Panc1 (cell line): ENCODE results near the gene FMOD. TPM values are rescaled to one million over a fixed set of nuclear protein-coding genes. Genes with fewer than 3 reads are reported as not detected.

Experiments used
- ATAC-seq: fragments of 200-7000 bp; cut with Tn5 transposase; 2 replicates; pipeline ENCODE4 v1.9.1; 2020; ENCODE audit warnings: mild to moderate bottlenecking, moderate library complexity
- BruUV-seq: library from RNA; stranded (reverse); fragments of 400-500 nt; replicated peaks from 2 replicates; lab custom pipeline; 2021; lab: Mats Ljungman, UMichigan
- CTCF ChIA-PET: fragments of 300-600 bp; sonication (Branson Sonifier 250); formaldehyde crosslinking; loops from one replicate; lab custom pipeline; 2022; ENCODE audit warnings: antibody characterized with exemption; lab: Charles Lee
- POLR2A ChIA-PET: fragments of 300-600 bp; sonication (Branson Sonifier 250); formaldehyde crosslinking; loops from one replicate; lab custom pipeline; 2022; ENCODE audit warnings: antibody characterized with exemption; lab: Charles Lee
- DNase-seq: peaks from one replicate; pipeline ENCODE4 v3.0.0-alpha.2; 2010; ENCODE audit warnings: low read depth, low spot score
- H3K27ac ChIP-seq: 2 replicates; pipeline ENCODE4 v1.5.1; 2011; ENCODE audit warnings: mild to moderate bottlenecking, low read length, inconsistent platforms
- H3K27me3 ChIP-seq: fragments of 200-500 bp; sonication (Bioruptor generic); 2 replicates; pipeline ENCODE4 v1.6.0; 2014; ENCODE audit warnings: low read length, inconsistent platforms; ENCODE audit not compliant: control insufficient read depth, insufficient read depth
- H3K36me3 ChIP-seq: fragments of 200-500 bp; sonication (Bioruptor generic); 2 replicates; pipeline ENCODE4 v1.5.1; 2014; ENCODE audit warnings: inconsistent platforms, mild to moderate bottlenecking, low read length, moderate library complexity; ENCODE audit not compliant: control insufficient read depth, insufficient read depth
- H3K4me1 ChIP-seq: 2 replicates; pipeline ENCODE4 v1.5.1; 2011; ENCODE audit warnings: inconsistent platforms, mild to moderate bottlenecking, low read length, moderate library complexity; ENCODE audit not compliant: control insufficient read depth, insufficient read depth
- H3K4me3 ChIP-seq, 2 experiments: 2 replicates each; pipeline ENCODE4 v1.5.1; 2011 to 2012; ENCODE audit warnings: low read depth in 2 of 2, low read length in 2 of 2, mild to moderate bottlenecking in 2 of 2, inconsistent platforms in 1 of 2, moderate library complexity in 1 of 2
- H3K9me3 ChIP-seq: fragments of 200-500 bp; sonication (Bioruptor generic); 2 replicates; pipeline ENCODE4 v1.5.1; 2014; ENCODE audit warnings: low read depth, mild to moderate bottlenecking, inconsistent platforms, low read length, moderate library complexity; ENCODE audit not compliant: control insufficient read depth, insufficient read depth
- POLR2AphosphoS5 ChIP-seq: IDR thresholded peaks from 2 replicates; pipeline ENCODE4 v1.6.1; 2012; ENCODE audit warnings: mild to moderate bottlenecking, low read depth, low read length, moderate library complexity
- SIN3A ChIP-seq: IDR thresholded peaks from 2 replicates; pipeline ENCODE4 v1.6.1; 2012; ENCODE audit warnings: low read depth, mild to moderate bottlenecking, low read length, moderate library complexity, borderline replicate concordance; ENCODE audit not compliant: insufficient read depth
- TCF7L2 ChIP-seq: IDR thresholded peaks from 2 replicates; pipeline ENCODE4 v1.6.1; 2011; ENCODE audit warnings: mild to moderate bottlenecking, low read depth, low read length, inconsistent platforms
- in situ Hi-C: cut with HindIII; loops from 2 replicates; pipeline ENCODE4 v1.10.0; 2016; ENCODE audit warnings: low sequenced_read_pairs, low pct_unique_long_range_greater_than_20kb
- intact Hi-C: fragments of 100-400 bp; cut with micrococcal nuclease; formaldehyde crosslinking; loops from one replicate; pipeline ENCODE4 v1.10.0; 2022; ENCODE audit not compliant: unreplicated experiment
- total RNA-seq: library from RNA; stranded (reverse); gene quantifications from one replicate; pipeline ENCODE4 v1.2.1, GENCODE V29; 2021; ENCODE audit not compliant: unreplicated experiment
- TF ChIP-seq, protein P1 (sequence below): fragments of 450-650 bp; IDR thresholded peaks from 2 replicates; pipeline ENCODE4 v1.5.1; 2017; ENCODE audit warnings: mild to moderate bottlenecking
- TF ChIP-seq, protein P2 (sequence below), 2 experiments: IDR thresholded peaks; 2 replicates each; pipeline ENCODE4 v1.6.1; 2011 to 2012; ENCODE audit warnings: low read depth in 2 of 2, control low read depth in 1 of 2, low read length in 1 of 2, mild to moderate bottlenecking in 1 of 2, moderate library complexity in 1 of 2; ENCODE audit not compliant: insufficient read depth in 1 of 2

The FMOD gene
- total RNA-seq, 1 experiment from 2014 or later, result not detected

GRCh38 chr1:203395751-203396150, 44.8 kb upstream of the FMOD start:
- Histone ChIP-seq H3K27me3 (0 out of 2 replicates have a peak, but pooled peaks cover 10% of the 10 kb centered on the region), H3K4me3 (no peak overlapping the region), H3K36me3 (no peaks in the 10 kb centered on the region; the same call in 1 of the 2 replicates), H3K4me1 (no peaks in the 10 kb centered on the region), H3K9me3 (peaks cover 7% of the 10 kb centered on the region), H3K27ac (no peak overlapping the region)
- in situ Hi-C loops (no loop called here), intact Hi-C loops (no loop called here)
- no peak for ATAC-seq
- POLR2A ChIA-PET, result interaction anchor here (0.6 kb wide), 1 partner anchor 644 kb away, joined by 3 read pairs; no protein-coding TSS in a partner anchor
- CTCF ChIA-PET, result no interaction called here
- no peak for DNase-seq
- no TSS peak for BruUV-seq
- TF ChIP-seq, protein P1, sequence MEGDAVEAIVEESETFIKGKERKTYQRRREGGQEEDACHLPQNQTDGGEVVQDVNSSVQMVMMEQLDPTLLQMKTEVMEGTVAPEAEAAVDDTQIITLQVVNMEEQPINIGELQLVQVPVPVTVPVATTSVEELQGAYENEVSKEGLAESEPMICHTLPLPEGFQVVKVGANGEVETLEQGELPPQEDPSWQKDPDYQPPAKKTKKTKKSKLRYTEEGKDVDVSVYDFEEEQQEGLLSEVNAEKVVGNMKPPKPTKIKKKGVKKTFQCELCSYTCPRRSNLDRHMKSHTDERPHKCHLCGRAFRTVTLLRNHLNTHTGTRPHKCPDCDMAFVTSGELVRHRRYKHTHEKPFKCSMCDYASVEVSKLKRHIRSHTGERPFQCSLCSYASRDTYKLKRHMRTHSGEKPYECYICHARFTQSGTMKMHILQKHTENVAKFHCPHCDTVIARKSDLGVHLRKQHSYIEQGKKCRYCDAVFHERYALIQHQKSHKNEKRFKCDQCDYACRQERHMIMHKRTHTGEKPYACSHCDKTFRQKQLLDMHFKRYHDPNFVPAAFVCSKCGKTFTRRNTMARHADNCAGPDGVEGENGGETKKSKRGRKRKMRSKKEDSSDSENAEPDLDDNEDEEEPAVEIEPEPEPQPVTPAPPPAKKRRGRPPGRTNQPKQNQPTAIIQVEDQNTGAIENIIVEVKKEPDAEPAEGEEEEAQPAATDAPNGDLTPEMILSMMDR, result no peak
- TF ChIP-seq, protein P2, sequence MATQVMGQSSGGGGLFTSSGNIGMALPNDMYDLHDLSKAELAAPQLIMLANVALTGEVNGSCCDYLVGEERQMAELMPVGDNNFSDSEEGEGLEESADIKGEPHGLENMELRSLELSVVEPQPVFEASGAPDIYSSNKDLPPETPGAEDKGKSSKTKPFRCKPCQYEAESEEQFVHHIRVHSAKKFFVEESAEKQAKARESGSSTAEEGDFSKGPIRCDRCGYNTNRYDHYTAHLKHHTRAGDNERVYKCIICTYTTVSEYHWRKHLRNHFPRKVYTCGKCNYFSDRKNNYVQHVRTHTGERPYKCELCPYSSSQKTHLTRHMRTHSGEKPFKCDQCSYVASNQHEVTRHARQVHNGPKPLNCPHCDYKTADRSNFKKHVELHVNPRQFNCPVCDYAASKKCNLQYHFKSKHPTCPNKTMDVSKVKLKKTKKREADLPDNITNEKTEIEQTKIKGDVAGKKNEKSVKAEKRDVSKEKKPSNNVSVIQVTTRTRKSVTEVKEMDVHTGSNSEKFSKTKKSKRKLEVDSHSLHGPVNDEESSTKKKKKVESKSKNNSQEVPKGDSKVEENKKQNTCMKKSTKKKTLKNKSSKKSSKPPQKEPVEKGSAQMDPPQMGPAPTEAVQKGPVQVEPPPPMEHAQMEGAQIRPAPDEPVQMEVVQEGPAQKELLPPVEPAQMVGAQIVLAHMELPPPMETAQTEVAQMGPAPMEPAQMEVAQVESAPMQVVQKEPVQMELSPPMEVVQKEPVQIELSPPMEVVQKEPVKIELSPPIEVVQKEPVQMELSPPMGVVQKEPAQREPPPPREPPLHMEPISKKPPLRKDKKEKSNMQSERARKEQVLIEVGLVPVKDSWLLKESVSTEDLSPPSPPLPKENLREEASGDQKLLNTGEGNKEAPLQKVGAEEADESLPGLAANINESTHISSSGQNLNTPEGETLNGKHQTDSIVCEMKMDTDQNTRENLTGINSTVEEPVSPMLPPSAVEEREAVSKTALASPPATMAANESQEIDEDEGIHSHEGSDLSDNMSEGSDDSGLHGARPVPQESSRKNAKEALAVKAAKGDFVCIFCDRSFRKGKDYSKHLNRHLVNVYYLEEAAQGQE (IDR thresholded peaks at IDR 0.05; ENCODE audit: insufficient read depth in 1 of 2, low read depth in 2 of 2, low read length in 1 of 2), result no peak
- TF ChIP-seq SIN3A (no peak), TCF7L2 (no peak), POLR2AphosphoS5 (no peak)

GRCh38 chr1:203390298-203390697, 39.4 kb upstream of the FMOD start:
- POLR2A ChIA-PET, result no interaction called here
- CTCF ChIA-PET, result interaction anchor here (0.6 kb wide), 1 partner anchor 20 kb away, joined by 3 read pairs; no protein-coding TSS in a partner anchor
- no peak overlapping the region for H3K4me3 ChIP-seq

More at GRCh38 chr1:203390298-203390697, 39.4 kb upstream of the FMOD start:
- no peaks in the 10 kb centered on the region for H3K4me1 ChIP-seq
- H3K9me3 ChIP-seq, result peaks cover 7% of the 10 kb centered on the region
- BruUV-seq, result no TSS peak
- no peaks in the 10 kb centered on the region; the same call in 1 of the 2 replicates for H3K36me3 ChIP-seq
- no peak for DNase-seq
- peaks cover 19% of the 10 kb centered on the region for H3K27me3 ChIP-seq
- TF ChIP-seq, protein P1, result no peak
- TF ChIP-seq POLR2AphosphoS5 (no peak), TCF7L2 (no peak), SIN3A (no peak)
- TF ChIP-seq, protein P2 (IDR thresholded peaks at IDR 0.05; ENCODE audit: insufficient read depth in 1 of 2, low read depth in 2 of 2, low read length in 1 of 2), result no peak
- H3K27ac ChIP-seq, result no peak overlapping the region
- in situ Hi-C loops (no loop called here), intact Hi-C loops (no loop called here)
- no peak for ATAC-seq
